ENCODE data around the gene LY6G5C.

Gene LY6G5C

DNA sequence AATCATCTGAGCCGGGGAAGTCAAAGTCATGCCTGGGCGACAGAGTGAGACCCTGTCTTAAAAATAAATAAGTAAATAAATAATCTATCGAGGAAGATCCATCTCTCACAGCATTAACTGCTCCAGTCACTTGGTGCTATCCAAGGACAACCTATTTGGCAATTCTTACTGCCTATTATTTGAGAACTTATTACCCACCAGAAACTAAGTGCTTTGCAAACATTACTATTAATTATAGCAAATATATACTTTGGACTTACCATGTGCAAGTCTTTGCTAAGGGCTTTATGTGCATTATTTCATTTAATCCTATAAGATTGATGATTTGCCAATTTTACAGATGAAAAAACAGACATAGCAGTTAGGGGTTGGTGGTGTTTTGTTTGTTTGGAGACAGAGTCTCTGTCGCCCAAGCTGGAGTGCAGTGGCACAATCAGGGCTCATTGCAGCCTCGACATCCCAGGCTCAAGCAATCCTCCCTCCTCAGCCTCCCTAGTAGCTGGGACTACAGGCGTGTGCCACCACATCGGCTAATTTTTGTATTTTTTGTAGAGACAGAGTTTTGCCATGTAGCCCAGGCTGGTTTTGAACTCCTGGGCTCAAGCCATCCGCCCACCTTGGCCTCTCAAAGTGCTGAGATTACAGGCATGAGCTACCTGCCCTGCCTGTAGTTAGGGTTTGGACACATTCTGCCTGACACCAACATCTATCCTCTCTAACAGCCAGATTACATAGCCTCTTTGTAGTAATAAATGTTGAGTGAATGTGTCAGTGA is 26.1 kb downstream of the LY6G5C start:
- Histone ChIP-seq H3K36me3 (replicated peaks; ENCODE audit: insufficient read depth, low read length) (no peaks in the 10 kb centered on the region), H3K4me1 (ENCODE audit: low read length) (peaks cover 12% of the 10 kb centered on the region; the same call in 1 of the 2 replicates), H3K4me2 (ENCODE audit: low read depth, low read length) (no peak overlapping the region), H3K79me2 (ENCODE audit: low read length) (peaks cover 47% of the 10 kb centered on the region), H3K27ac (ENCODE audit: low read length) (no peak overlapping the region), H3F3A (ENCODE audit: insufficient read depth, low read length) (peaks cover 11% of the 10 kb centered on the region), H3K9ac (ENCODE audit: low read length) (no peak overlapping the region), H2AFZ (ENCODE audit: low read length) (no peak overlapping the region), H3K27me3 (replicated peaks; ENCODE audit: insufficient read depth, low read length) (no peaks in the 10 kb centered on the region), H4K20me1 (ENCODE audit: insufficient read depth, low read length) (no peaks in the 10 kb centered on the region), H3K4me3 (ENCODE audit: low read length) (no peak overlapping the region), H3K9me2 (replicated peaks; ENCODE audit: insufficient read depth, low read length) (no peaks in the 10 kb centered on the region), H3K9me3 (replicated peaks; ENCODE audit: insufficient read depth, low read length) (no peaks in the 10 kb centered on the region)
- no peak for DNase-seq
- TF ChIP-seq EZH2phosphoT487 (IDR thresholded peaks at IDR 0.05; ENCODE audit: low read length) (no peak), EZH2 (optimal IDR thresholded peaks at IDR 0.05; ENCODE audit: low read depth, low read length) (no peak)
- TF ChIP-seq, protein P1, sequence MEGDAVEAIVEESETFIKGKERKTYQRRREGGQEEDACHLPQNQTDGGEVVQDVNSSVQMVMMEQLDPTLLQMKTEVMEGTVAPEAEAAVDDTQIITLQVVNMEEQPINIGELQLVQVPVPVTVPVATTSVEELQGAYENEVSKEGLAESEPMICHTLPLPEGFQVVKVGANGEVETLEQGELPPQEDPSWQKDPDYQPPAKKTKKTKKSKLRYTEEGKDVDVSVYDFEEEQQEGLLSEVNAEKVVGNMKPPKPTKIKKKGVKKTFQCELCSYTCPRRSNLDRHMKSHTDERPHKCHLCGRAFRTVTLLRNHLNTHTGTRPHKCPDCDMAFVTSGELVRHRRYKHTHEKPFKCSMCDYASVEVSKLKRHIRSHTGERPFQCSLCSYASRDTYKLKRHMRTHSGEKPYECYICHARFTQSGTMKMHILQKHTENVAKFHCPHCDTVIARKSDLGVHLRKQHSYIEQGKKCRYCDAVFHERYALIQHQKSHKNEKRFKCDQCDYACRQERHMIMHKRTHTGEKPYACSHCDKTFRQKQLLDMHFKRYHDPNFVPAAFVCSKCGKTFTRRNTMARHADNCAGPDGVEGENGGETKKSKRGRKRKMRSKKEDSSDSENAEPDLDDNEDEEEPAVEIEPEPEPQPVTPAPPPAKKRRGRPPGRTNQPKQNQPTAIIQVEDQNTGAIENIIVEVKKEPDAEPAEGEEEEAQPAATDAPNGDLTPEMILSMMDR (IDR thresholded peaks at IDR 0.05; ENCODE audit: low read length), result no peak

DNA sequence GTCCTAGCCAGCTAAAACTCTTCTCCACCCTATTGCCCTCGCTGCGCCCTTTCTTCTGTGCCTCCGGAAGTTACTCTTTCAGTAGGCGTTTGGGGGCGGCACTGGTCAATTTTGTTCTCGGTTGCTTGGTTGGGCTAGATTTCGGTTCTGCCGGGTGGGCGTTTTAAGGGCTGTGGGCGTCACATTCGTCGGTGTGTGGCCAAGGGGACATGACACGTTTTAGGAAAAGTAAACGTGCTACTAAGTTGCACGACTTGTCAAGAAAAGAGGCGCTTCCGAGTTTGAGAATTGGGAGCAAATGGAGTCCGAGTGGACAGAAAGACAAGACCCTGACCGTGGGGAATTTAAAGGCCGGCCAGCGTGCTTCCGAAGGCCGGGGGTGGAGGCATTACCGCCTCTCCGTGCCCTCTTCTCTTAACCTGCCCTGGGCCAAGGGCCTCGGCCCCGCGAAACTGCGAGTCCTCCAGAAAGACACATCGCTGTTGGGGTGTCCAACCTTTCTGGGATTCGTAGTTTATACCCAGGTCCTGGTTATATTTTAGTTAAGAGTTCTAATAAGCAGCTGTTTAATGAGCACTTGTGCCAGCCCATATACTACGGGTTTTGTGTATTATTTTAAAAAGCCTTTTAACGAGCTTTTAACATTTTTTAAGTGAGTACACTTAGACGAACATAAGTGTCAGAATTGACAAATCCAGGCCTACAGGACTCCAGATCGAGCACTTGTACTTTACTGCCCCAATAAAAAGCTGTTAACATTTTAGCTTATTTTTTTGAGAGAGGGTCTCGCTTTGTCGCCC is 27.7 kb downstream of the LY6G5C start:
- Histone ChIP-seq H3K27ac (ENCODE audit: low read length) (peak overlapping the region; percentile 87), H3K4me2 (ENCODE audit: low read depth, low read length) (peak overlapping the region; percentile 76), H3K79me2 (ENCODE audit: low read length) (peaks cover 47% of the 10 kb centered on the region), H3K9me2 (replicated peaks; ENCODE audit: insufficient read depth, low read length) (no peaks in the 10 kb centered on the region), H3F3A (ENCODE audit: insufficient read depth, low read length) (peaks cover 11% of the 10 kb centered on the region), H3K27me3 (replicated peaks; ENCODE audit: insufficient read depth, low read length) (no peaks in the 10 kb centered on the region), H2AFZ (ENCODE audit: low read length) (peak overlapping the region; percentile 29), H3K36me3 (replicated peaks; ENCODE audit: insufficient read depth, low read length) (0 out of 2 replicates have a peak, but pooled peaks cover 2% of the 10 kb centered on the region), H3K9ac (ENCODE audit: low read length) (peak overlapping the region; percentile 91), H3K4me3 (ENCODE audit: low read length) (peak overlapping the region; percentile 64), H4K20me1 (ENCODE audit: insufficient read depth, low read length) (no peaks in the 10 kb centered on the region), H3K9me3 (replicated peaks; ENCODE audit: insufficient read depth, low read length) (no peaks in the 10 kb centered on the region), H3K4me1 (ENCODE audit: low read length) (peaks cover 4% of the 10 kb centered on the region; the same call in 1 of the 2 replicates)
- DNase-seq, result peak; percentile 91
- TF ChIP-seq, protein P1 (IDR thresholded peaks at IDR 0.05; ENCODE audit: low read length), result no peak
- TF ChIP-seq EZH2 (optimal IDR thresholded peaks at IDR 0.05; ENCODE audit: low read depth, low read length) (no peak), EZH2phosphoT487 (IDR thresholded peaks at IDR 0.05; ENCODE audit: low read length) (no peak)

DNA sequence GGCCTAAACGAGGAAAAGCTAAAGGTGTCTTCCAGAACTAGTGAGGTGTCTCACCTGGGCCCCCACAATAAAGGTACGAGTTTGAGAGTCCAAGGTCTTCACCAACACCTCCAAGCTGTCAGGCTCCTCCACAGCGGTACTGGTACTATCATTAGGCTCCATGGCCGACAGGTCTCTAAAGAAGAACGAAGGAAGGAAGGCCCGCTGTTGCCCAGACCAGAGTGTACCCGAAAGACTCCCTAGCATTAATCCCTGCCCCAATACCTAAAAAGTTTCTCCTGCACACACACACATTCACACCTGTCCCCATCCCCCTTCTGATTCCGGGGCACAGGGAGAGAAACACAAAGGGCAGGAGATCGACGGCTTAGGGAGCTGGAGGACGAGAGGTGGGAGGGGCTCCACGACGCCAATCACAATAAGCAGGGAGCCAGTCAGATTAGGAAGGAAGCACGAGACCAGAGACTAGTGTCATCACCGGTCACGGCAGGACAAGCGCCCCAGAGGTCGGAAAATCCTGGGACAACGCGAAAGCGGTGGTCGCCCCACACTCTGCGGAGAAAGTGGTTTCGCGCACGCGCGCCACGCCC is 29.2 kb downstream of the LY6G5C start:
- peak overlapping the region; percentile 24 for H2AFZ ChIP-seq (ENCODE audit: low read length)

More for the DNA sequence above, 29.2 kb downstream of the LY6G5C start:
- Histone ChIP-seq H3K27ac (ENCODE audit: low read length) (peak overlapping the region; percentile 87), H3K27me3 (replicated peaks; ENCODE audit: insufficient read depth, low read length) (no peaks in the 10 kb centered on the region), H3K9ac (ENCODE audit: low read length) (peak overlapping the region; percentile 91), H3K9me2 (replicated peaks; ENCODE audit: insufficient read depth, low read length) (no peaks in the 10 kb centered on the region), H3K4me3 (ENCODE audit: low read length) (peak overlapping the region; percentile 64), H4K20me1 (ENCODE audit: insufficient read depth, low read length) (no peaks in the 10 kb centered on the region), H3K9me3 (replicated peaks; ENCODE audit: insufficient read depth, low read length) (no peaks in the 10 kb centered on the region), H3K79me2 (ENCODE audit: low read length) (peaks cover 50% of the 10 kb centered on the region), H3K4me2 (ENCODE audit: low read depth, low read length) (peak overlapping the region; percentile 76), H3K36me3 (replicated peaks; ENCODE audit: insufficient read depth, low read length) (0 out of 2 replicates have a peak, but pooled peaks cover 2% of the 10 kb centered on the region), H3F3A (ENCODE audit: insufficient read depth, low read length) (peaks cover 11% of the 10 kb centered on the region), H3K4me1 (ENCODE audit: low read length) (peaks cover 4% of the 10 kb centered on the region; the same call in 1 of the 2 replicates)
- TF ChIP-seq EZH2phosphoT487 (IDR thresholded peaks at IDR 0.05; ENCODE audit: low read length) (no peak), EZH2 (optimal IDR thresholded peaks at IDR 0.05; ENCODE audit: low read depth, low read length) (no peak)
- TF ChIP-seq, protein P1 (IDR thresholded peaks at IDR 0.05; ENCODE audit: low read length), result no peak
- peak; percentile 51 for DNase-seq
